ENCODE results near the gene CAB39L.

CAB39L gene

GRCh38 chr13:49357694-49358093 is 86.2 kb downstream of the CAB39L start:
- Histone ChIP-seq H3K27me3 (no peaks in the 10 kb centered on the region), H3K9me3 (no peaks in the 10 kb centered on the region), H3K36me3 (peaks cover 4% of the 10 kb centered on the region), H3K4me3 (ENCODE audit: low read depth in 1 of 2, low read length in 1 of 2) (no peak overlapping the region), H3K27ac (no peak overlapping the region), H3K4me1 (ENCODE audit: control insufficient read depth in 1 of 2, insufficient read depth in 1 of 2, low read depth in 1 of 2, low read length in 1 of 2) (no peaks in the 10 kb centered on the region)
- TF ChIP-seq CTCF (IDR thresholded peaks at IDR 0.05) = no peak

GRCh38 chr13:49356223-49356622 is 87.6 kb downstream of the CAB39L start:
- no peak for TF ChIP-seq CTCF (IDR thresholded peaks at IDR 0.05)
- H3K27ac ChIP-seq = no peak overlapping the region

GRCh38 chr13:49354719-49355118 is 89.1 kb downstream of the CAB39L start:
- H3K36me3 ChIP-seq = peaks cover 4% of the 10 kb centered on the region
- H3K27ac ChIP-seq = no peak overlapping the region
- no peaks in the 10 kb centered on the region for H3K4me1 ChIP-seq (ENCODE audit: control insufficient read depth in 1 of 2, insufficient read depth in 1 of 2, low read depth in 1 of 2, low read length in 1 of 2)
- no peaks in the 10 kb centered on the region for H3K9me3 ChIP-seq
- TF ChIP-seq CTCF (IDR thresholded peaks at IDR 0.05) = no peak
- H3K4me3 ChIP-seq (ENCODE audit: low read depth in 1 of 2, low read length in 1 of 2) = no peak overlapping the region
- no peaks in the 10 kb centered on the region for H3K27me3 ChIP-seq

More at GRCh38 chr13:49356223-49356622, 87.6 kb downstream of the CAB39L start:
- Histone ChIP-seq H3K4me1 (ENCODE audit: control insufficient read depth in 1 of 2, insufficient read depth in 1 of 2, low read depth in 1 of 2, low read length in 1 of 2) (no peaks in the 10 kb centered on the region), H3K27me3 (no peaks in the 10 kb centered on the region), H3K9me3 (no peaks in the 10 kb centered on the region), H3K36me3 (peaks cover 4% of the 10 kb centered on the region), H3K4me3 (ENCODE audit: low read depth in 1 of 2, low read length in 1 of 2) (no peak overlapping the region)

GRCh38 chr13:49353908-49354307 is 90.0 kb downstream of the CAB39L start:
- H3K36me3 ChIP-seq = peaks cover under 1% of the 10 kb centered on the region
- H3K27ac ChIP-seq = no peak overlapping the region
- no peak overlapping the region for H3K4me3 ChIP-seq (ENCODE audit: low read depth in 1 of 2, low read length in 1 of 2)
- H3K27me3 ChIP-seq = no peaks in the 10 kb centered on the region
- no peak for TF ChIP-seq CTCF (IDR thresholded peaks at IDR 0.05)
- H3K9me3 ChIP-seq = no peaks in the 10 kb centered on the region
- no peaks in the 10 kb centered on the region for H3K4me1 ChIP-seq (ENCODE audit: control insufficient read depth in 1 of 2, insufficient read depth in 1 of 2, low read depth in 1 of 2, low read length in 1 of 2)

GRCh38 chr13:49351871-49352270 is 92.0 kb downstream of the CAB39L start:
- H3K36me3 ChIP-seq = no peaks in the 10 kb centered on the region
- no peak overlapping the region for H3K27ac ChIP-seq
- H3K27me3 ChIP-seq = no peaks in the 10 kb centered on the region
- no peak for TF ChIP-seq CTCF (IDR thresholded peaks at IDR 0.05)
- H3K9me3 ChIP-seq = no peaks in the 10 kb centered on the region
- H3K4me1 ChIP-seq (ENCODE audit: control insufficient read depth in 1 of 2, insufficient read depth in 1 of 2, low read depth in 1 of 2, low read length in 1 of 2) = no peaks in the 10 kb centered on the region
- H3K4me3 ChIP-seq (ENCODE audit: low read depth in 1 of 2, low read length in 1 of 2) = no peak overlapping the region

GRCh38 chr13:49348751-49349150 is 95.1 kb downstream of the CAB39L start:
- H3K27ac ChIP-seq = no peak overlapping the region
- no peak for TF ChIP-seq CTCF (IDR thresholded peaks at IDR 0.05)
- H3K9me3 ChIP-seq = no peaks in the 10 kb centered on the region
- H3K4me1 ChIP-seq (ENCODE audit: control insufficient read depth in 1 of 2, insufficient read depth in 1 of 2, low read depth in 1 of 2, low read length in 1 of 2) = no peaks in the 10 kb centered on the region
- no peaks in the 10 kb centered on the region for H3K27me3 ChIP-seq
- no peaks in the 10 kb centered on the region for H3K36me3 ChIP-seq
- H3K4me3 ChIP-seq (ENCODE audit: low read depth in 1 of 2, low read length in 1 of 2) = no peak overlapping the region

Measured in neutrophil (primary cell).